GM18909 (cell line): Measurements from ENCODE around the gene SURF1.
A peak's percentile ranks its signal among the peaks of the same experiment; 100 is the strongest.
"Not testable (repeated sequence)": the region's sequence is repeated elsewhere in the genome, so short reads cannot be mapped to it uniquely, and the experiment has no call there.

ENCODE experiments used
- ATAC-seq: cut with Tn5 transposase; IDR thresholded peaks from one replicate; pipeline ENCODE4 v1.9.1; 2021; ENCODE audit warnings: mild to moderate bottlenecking; ENCODE audit not compliant: unreplicated experiment, poor library complexity

SURF1 gene

DNA sequence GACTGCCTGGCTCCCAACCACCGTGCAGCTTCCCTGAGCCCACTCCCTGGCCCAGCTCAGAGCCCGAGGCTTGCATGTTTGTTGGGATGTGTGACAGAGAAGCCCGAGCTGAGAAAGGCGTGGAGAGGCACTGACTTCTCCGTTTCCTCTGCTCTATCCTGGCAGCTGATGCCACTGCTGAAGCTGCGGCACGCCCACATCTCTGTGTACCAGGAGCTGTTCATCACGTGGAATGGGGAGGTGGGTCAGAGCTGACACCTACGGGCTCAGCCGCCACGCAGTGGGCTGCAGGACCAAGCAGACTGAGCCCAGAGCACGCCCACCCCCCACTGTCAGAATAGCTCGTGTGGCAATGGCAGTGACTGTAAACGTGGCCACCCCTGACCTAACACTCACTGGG lies 29.2 kb upstream of the SURF1 start:
- no peak for ATAC-seq

DNA sequence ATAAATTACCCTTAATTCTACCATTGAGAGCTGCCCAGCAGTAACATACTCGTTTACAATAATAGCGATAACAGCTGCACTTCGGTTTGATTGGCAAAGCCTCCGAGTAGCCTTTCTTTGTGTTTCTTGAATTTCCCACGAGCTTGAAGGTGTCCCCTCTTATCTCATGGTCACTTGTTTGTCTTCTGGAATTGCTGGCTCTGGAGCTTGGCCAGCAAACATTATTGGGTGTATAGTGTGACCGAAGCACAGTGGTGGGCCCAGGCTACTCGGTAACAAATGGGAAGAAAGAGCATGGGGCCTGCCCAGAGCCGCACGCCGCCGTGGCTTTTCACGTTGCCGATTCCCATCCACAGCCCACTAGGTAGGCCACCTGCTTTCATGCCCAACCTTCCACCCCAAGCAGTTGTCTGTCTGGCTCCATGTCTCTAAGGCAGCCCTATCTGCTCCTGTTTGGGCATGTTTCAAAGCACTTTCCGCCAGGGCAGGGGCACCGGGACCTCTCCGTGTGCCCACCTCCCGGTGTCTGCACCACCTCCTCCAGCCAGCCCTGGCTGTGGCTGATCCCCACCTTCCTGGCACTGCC lies 28.5 kb upstream of the SURF1 start:
- no peak for ATAC-seq

DNA sequence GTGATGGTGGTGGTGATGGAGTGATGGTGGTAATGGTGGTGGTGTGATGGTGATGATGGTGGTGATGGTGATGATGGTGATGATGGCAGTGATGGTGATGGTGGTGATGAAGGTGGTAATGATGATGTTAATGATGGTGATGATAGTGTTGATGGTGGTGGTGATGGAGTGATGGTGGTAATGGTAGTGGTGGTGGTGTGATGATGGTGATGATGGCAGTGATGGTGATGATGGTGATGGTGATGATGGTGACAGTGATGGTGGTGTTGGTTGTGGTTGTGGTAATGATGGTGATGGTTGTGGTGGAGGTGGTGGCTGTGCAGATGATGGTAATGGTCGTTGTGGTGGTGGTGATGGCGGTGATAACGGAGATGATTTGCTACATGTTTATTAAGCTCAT lies 27.2 kb upstream of the SURF1 start:
- no peak for ATAC-seq

DNA sequence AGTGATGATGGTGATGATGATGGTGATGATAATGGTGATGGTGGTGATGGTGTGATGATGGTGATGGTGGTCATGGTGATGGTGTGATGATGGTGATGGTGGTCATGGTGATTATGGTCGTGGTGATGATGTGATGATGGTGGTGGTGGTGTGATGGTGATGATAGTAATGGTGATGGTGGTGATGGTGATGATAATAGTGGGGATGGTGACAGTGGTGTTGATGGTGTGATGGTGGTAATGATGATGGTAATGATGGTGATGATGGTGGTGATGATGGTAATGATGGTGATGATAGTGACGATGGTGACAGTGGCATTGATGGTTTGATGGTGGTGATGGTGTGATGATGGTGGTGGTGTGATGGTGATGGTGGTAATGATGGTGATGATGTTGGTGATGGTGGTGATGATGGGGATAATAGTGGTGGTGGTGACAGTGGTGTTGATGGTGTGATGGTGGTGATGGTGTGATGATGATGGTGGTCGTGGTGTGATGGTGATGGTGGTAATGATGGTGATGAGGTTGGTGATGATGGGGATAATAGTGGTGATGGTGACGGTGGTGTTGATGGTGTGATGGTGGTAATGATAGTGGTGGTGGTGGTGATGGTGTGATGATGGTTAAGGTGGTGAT lies 26.3 kb upstream of the SURF1 start:
- no peak for ATAC-seq

DNA sequence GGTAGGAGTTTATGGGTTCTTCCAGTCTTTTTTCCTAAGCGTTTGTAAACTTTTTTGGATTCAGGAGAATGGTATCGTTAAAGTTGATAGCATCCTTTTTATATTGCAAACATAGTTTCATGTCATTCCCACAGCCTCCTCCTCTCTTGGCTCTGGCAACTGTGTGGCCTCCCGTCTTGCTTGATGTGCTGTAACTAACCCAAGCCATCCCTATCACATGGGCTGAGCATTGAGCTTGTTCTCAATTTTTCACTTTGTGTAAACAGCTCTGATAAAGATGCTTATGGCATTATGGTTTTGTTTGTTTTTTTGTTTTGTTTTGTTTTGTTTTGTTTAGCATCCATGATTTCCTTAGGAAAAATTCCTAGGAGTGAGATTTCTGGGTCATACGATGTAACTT lies 24.4 kb upstream of the SURF1 start:
- no peak for ATAC-seq

DNA sequence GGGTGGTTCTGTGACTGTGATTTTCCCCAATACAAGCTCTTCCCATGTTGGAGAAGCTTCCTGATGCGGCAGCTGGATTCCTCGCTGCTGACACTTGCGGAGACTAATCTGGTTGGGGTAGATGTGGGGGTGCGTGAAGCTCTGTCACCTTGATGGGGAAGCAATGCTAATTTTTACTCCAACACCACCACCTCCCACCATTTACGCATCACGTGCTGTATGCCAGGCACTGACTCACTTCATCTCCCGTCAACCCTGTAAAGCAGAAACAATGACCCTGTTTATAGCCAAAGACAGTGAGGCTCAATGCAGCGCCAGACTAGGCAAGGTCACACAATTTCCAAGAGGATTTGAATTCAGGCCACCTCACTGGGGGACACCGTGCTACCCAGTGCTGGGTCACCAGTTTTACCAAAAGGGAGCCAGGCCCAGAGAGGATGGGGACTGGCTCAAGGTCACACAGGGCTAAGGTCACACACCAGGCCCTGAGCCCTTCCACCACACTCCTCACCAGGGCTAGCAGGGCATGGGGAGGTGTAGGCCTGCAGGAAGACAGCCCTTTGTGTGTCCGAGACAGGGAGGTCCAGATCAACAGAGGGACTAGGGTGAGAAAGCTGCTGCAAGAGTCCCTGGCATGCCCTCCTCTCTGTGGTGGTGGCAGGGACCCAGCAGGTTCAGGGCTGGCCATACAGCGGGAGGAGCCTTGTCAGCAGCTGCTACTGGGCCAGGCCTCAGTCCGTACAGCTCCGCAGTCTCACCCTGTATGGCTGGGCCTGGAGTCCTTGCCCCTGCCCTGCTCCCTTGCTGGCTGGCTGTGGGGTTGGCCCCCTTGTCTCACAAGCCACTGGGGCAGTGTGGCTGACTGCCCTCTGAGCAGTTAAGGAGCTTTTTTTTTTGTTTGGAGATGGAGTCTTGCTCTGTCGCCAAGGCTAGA lies 23.1 kb upstream of the SURF1 start:
- no peak for ATAC-seq

DNA sequence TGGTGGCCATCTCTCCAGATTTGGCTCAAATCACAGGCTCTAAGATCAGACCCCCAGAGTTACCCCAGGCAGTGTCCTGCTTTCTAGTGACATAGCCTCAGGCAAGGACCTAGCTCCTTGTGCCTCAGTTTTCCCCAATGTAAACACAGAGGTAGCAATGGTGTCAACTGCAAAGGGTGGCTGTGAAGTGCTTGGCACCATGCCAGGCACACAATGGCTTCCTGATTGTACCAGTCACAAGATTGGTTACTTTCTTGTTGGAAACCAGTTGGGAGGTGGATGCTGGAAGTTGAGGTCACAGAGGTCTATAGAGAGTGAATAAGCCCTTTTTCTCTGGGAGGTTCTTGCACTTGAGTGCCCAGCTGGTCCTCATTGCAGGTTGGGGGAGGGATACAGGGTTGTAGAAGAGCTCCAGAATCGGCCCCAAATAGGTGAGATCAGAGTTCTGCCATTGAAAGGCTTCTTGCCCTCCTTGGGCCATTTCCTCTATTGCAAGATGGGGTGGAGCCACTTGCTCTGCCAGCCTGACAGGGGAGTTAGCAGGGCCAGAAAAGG lies 22.2 kb upstream of the SURF1 start:
- ATAC-seq = no peak

DNA sequence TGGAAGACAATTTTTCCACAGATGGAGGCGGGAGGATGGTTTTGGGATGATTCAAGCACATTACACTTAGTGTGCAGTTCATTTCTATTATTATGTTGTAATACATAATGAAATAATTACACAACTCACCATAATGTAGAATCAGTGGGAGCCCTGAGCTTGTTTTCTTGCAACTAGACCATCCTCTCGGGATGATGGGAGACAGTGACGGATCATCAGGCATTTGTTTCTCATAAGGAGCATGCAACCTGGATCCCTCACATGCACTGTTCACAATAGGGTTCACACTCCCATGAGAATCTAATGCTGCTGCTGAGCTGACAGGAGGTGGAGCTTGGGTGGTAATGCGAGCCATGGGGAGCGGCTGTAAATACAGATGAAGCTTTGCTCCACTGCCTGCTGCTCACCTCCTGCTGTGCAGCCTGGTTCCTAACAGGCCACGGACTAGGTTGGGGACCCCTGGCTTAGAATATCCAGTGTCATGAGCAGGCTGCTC lies 21.5 kb upstream of the SURF1 start:
- ATAC-seq = no peak

DNA sequence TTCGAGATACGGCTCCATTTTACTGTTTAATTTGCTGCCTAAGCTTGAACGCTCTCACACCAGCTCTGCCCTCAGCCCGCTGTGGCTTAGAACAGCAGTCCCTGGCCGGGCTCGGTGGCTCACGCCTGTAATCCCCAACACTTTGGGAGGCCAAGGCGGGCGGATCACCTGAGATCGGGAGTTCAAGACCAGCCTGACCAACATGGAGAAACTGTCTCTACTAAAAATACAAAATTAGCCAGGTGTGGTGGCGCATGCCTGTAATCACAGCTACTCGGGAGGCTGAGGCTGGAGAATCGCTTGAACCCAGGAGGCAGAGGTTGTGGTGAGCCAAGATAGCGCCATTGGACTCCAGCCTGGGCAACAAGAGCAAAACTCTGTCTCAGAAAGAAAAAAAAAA lies 21.0 kb upstream of the SURF1 start:
- not testable (repeated sequence) for ATAC-seq

DNA sequence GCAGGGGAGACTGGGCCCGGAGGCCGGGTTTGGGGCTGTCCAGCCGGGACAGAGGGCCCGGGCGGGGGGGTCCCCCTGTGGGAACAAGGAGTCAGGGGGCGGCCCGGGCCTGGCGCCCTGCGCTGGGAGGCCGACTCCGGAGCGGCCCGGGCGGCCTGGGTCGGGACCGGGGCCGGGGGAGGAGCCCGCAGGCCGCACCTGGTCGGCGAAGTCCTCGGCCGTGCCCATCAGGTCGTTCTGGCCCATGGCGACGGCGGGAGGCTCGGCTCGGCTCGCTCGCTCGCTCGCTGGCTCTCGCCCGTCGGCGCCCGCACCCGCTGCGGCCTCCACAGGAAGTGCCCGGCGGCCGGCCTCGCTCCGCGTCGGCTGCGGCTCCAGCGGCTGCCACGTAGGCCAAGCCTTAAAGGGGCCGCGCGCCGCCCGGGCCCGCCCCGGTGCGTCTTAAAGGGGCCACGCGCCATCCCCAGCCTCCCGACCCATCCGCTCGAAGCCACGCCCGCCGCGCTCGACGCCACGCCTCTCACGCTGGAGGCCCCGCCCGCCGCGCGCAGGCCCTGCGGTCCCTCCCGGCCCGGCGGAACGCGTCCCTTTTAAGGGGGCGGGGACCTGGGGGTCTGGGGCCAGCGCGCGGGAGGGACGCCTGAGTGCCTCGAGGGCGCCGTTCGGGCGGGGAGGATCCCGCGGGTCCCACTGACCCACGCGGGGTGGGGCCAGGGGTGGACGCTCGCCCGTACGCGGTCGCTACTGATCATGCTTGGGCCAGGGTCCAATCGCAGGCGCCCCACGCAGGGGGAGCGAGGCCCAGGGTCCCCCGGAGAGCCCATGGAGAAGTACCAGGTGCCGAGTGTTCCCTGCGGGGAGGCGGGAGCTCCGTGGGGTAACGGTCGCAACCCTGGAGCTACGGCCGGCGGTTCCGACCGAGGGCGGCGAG lies 19.7 kb upstream of the SURF1 start, which contains the start of the genes STKLD1 and SURF4:
Gene STKLD1, plus strand, starts transcription at position 643 of the 931 bp plus-strand sequence. Its CDS starts 108 bp downstream, at position 751.
Gene SURF4, minus strand, starts transcription at position 337 of the 931 bp plus-strand sequence. Its CDS starts 91 bp downstream, at position 246.
- ATAC-seq = peak; percentile 90

DNA sequence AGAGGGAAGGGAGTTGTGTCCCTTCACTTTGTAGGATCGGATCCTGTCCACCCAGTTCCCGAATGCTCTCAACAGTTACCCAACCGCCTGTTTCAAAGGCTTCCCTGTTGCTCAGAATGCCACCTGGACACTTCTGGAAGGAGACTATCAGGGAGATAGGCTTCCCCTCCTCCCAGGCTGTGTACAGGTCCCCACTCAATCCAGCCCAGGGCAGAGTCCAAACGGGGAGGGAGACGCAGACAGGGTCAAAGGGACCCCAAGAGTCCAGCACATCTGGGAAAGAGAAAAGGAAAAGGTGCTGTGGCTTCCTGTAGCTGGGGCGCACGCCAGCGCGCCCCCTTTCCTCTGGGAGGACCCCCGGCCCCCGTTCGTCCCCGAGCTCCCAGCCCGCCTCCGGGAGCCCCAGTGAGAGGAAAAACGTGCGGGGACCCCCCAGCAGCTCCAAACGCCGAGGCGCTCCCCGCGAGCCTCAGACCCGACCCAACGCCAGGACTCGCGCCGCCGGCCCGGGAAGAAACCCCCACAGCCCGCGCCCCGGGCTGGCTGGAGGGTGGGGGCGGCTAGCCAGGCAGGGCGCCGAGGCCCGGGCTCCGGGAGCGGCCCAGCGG lies 18.9 kb upstream of the SURF1 start:
- peak; percentile 8 for ATAC-seq

DNA sequence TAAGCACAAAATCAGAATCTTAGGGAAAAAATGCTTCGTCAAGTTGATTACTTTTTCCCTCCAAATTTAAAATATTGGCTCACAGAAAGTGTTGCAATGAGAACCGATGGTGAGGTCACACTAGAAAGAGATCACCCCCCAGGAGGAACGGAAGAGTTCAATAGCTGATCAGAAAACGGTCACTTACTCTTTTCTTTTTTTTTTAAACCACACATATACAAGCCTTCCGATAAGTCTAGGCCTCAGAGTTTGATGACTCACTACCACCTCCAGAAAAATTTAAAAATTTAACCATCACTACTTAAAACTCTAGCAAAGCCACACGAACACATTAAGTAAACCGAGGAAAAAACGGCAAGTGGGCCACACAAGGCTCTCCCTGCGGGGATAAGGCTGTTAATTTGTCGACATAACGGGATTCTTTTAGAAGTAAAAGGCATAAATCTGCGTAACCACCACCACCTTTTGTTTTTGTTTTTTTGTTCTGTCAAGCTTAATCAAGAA lies 18.4 kb upstream of the SURF1 start:
- ATAC-seq = no peak

DNA sequence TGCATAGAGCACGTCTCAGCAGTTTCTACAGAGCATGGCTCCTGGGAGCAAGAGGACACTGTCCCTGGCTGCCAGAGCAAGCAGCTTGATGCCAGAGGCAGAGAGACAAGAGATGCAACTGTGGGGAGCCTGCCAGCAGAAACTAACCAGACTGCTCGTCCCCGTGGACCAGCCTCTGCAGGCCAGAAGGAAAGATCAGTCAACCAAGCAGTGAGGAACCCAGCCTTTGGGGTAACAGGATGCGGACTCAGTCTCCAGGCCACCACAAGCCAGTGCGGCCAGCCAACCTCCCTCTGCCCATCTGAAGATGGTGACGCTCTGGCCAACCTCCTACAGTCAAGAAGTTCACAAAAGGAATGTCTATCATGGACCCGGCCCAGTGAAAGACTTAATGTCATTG lies 15.9 kb upstream of the SURF1 start:
- no peak for ATAC-seq

DNA sequence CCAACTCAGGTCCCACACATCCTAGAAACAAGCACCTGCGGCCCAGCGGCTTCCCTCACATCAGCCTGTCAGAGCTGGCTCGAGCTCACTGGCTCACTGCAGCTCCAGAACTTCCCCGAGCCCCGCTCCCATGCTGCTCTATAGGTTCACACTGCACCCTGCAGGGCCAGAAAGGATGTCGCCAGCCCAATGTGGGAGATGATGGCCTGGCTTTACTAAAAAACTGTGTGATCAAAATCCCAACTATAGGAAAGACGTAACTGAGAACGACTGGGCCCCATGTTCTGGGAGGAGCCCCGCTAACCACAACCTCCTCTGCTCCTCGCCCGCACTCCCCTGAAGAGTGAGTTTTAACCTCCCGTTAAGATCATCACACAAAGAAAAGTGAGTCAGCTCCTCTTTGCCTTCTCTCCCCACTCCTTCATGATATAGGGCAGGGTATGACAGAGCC lies 15.0 kb upstream of the SURF1 start:
- no peak for ATAC-seq

DNA sequence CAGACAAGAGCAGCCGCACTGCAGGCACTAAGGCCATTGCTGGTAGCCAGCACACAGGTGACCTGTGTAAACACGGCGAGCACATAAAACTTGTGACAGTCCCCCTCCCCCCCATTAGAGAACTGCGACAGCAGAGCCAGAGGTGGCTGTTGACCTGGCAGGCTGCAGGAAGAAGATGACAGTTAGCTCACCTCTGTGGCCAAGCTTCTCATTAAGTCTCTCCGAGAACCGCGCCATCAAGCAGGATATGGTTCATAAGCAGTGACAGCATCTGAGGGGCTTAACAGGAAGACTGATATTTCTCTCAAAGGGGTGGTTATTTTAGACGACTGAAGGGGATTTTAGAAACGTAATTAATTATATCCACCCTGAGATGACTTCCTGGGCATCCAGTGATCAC lies 14.4 kb upstream of the SURF1 start:
- no peak for ATAC-seq

DNA sequence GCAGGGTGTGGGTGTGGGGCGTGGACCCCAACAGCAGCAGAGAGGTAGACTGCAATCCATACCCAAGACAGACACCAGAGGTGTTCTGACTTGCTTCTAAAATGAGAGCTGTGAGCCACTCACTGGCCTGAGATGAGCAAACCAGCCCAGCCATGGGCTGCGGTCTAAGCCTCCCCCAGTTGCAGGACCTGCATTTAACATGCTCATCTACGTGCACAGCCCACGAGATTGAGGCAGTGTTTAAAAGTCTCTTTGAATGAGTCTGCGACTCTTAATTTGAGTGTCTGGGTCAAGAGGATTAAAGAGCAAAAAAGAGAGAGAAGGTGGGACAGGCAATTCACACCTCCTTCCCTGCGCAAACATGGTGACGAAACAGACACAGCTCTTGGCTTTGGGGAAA lies 13.6 kb upstream of the SURF1 start:
- no peak for ATAC-seq

DNA sequence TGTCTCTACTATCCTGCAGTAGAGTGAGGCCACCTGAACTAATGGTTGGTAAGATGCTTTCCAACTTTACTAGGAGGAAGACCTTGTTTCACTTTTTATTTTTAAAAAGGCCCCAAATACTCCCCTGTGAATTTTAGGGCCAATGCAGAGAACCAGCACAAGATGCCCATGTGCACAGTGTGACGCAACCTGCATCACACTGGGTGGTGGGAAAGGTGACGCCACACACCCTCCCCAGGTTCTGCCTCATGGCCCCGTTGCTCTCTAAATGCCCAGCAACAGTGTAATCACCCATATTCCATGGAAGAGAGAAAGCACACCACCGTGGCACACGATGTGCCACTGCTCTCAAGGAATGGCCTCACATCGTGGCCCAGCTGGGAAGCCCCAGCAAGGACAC lies 13.1 kb upstream of the SURF1 start:
- no peak for ATAC-seq

DNA sequence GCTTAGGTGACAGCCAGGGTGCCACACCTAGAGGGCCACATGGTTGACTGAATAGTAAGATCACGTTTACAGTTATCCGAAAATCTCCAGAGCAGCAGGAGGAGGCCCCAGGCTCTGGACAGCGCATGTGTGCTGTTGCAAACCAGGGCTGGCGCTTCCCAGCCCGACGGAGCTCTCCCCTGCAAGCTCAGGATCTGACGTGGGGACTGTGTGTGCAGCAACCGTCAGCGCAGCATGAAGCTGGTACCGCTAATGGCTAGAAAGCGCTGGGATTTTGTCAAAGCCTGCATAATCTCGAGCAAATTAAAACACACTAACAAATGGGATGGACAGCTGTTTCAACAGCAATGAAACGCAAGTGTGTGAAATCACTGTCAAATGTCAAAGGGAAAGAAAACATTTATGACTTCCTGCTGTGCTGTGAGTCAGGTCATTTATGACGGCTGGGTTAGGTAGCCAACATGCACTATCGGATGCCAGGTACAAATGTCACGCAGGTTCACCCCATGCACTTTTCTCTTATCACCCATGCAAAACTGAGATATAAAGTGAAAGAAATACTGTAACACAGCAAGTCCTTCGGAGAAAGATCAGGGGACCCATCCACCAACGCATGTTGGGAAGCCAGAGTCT lies 12.1 kb upstream of the SURF1 start:
- ATAC-seq = no peak
